HG02678 (cell line): ENCODE results near the gene SMYD3.
"Not testable (repeated sequence)": the region's sequence is repeated elsewhere in the genome, so short reads cannot be mapped to it uniquely, and the experiment has no call there.

Experiments used
- ATAC-seq: cut with Tn5 transposase; IDR thresholded peaks from one replicate; pipeline ENCODE4 v1.9.1; 2021; ENCODE audit warnings: mild to moderate bottlenecking, moderate library complexity; ENCODE audit not compliant: unreplicated experiment

The SMYD3 gene

GRCh38 chr1:246081138-246081702, 425.9 kb downstream of the SMYD3 start:
- ATAC-seq: no peak

GRCh38 chr1:246080031-246080430, 427.0 kb downstream of the SMYD3 start:
- no peak for ATAC-seq

GRCh38 chr1:246078888-246079252, 428.2 kb downstream of the SMYD3 start:
- no peak for ATAC-seq

GRCh38 chr1:246078126-246078887, 428.8 kb downstream of the SMYD3 start:
- ATAC-seq: no peak

- no peak for ATAC-seq
Observed at GRCh38 chr1:246077476-246077875, 429.6 kb downstream of the SMYD3 start.

GRCh38 chr1:246074421-246074820, 432.7 kb downstream of the SMYD3 start:
- ATAC-seq: no peak

GRCh38 chr1:246072456-246072955, 434.6 kb downstream of the SMYD3 start:
- no peak for ATAC-seq

- not testable (repeated sequence) for ATAC-seq
Observed at GRCh38 chr1:246071981-246072380, 435.1 kb downstream of the SMYD3 start.

- ATAC-seq: not testable (repeated sequence)
Observed at GRCh38 chr1:246071561-246071960, 435.5 kb downstream of the SMYD3 start.

GRCh38 chr1:246069581-246069980, 437.5 kb downstream of the SMYD3 start:
- no peak for ATAC-seq

- no peak for ATAC-seq
Observed at GRCh38 chr1:246068619-246069509, 438.2 kb downstream of the SMYD3 start.

- no peak for ATAC-seq
Observed at GRCh38 chr1:246068217-246068512, 438.9 kb downstream of the SMYD3 start.

- ATAC-seq: no peak
Observed at GRCh38 chr1:246067432-246068216, 439.5 kb downstream of the SMYD3 start.

GRCh38 chr1:246066573-246066972, 440.5 kb downstream of the SMYD3 start:
- no peak for ATAC-seq

- no peak for ATAC-seq
Observed at GRCh38 chr1:246065592-246065991, 441.5 kb downstream of the SMYD3 start.

GRCh38 chr1:246064891-246065290, 442.2 kb downstream of the SMYD3 start:
- no peak for ATAC-seq

- no peak for ATAC-seq
Observed at GRCh38 chr1:246063013-246063616, 444.0 kb downstream of the SMYD3 start.

GRCh38 chr1:246058466-246058865, 448.6 kb downstream of the SMYD3 start:
- ATAC-seq: no peak

- no peak for ATAC-seq
Observed at GRCh38 chr1:246052603-246053002, 454.5 kb downstream of the SMYD3 start.

- ATAC-seq: no peak
Observed at GRCh38 chr1:246051909-246052518, 455.1 kb downstream of the SMYD3 start.
